ENCODE results near the gene CKLF.

The CKLF gene

DNA sequence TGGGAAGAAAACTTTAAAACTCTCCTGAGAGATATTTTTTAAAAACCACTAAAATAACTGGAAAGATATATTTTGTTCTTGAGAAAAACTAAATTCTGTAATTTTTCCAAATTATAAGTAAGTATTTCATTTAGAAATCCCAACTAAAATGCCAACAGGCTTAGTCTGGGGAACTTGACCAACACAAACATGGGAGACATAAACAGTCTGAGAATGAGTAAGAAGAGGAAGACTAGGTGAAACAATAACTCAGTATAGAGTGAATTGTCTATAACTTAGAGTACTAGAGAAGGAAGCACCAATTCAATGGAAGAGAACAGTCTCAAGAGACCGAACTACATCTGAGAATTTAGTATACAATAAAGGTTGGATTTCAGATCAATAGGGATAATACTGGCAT is 16.8 kb downstream of the CKLF start:
- DNase-seq (ENCODE audit: low spot score in 2 of 2): no peak

DNA sequence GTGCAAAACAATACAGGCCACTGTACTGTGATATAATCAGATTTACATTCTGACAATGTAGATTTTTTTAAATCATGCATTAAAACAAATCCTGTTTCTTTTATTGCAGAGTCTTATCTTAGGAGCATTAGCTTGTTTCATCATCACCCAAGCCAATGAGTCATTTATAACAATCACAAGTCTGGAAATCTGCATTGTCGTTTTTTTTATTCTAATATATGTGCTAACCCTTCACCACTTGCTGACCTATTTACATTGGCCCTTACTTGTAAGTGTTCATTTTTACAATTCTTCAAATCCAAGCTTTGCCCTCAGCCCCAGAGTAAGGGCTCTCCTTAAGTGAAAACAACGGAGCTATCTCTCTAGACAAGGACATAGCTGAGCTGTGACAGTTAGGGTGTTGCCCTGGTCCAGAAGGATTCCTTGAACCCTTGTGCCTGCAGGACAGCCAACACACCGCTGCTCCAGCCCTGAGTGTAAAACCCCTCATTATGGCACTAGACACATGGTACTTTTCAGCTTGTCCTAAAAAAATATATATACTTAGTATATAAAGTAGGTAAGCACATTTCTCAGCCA is 17.5 kb downstream of the CKLF start:
- Mint-ChIP-seq H3K27ac (ENCODE audit: low read depth) (no peak overlapping the region), H3K36me3 (ENCODE audit: insufficient read depth) (peaks cover 16% of the 10 kb centered on the region), H3K27me3 (no peaks in the 10 kb centered on the region), H3K9me3 (no peaks in the 10 kb centered on the region), H3K4me1 (peaks cover 19% of the 10 kb centered on the region), H3K4me3 (no peak overlapping the region)
- DNase-seq (ENCODE audit: low spot score in 2 of 2) (no peak), ATAC-seq (replicated peaks; ENCODE audit: extremely low read depth, poor library complexity, severe bottlenecking) (no peak)

More for the DNA sequence above, 16.8 kb downstream of the CKLF start:
- H3K9me3 Mint-ChIP-seq: no peaks in the 10 kb centered on the region
- ATAC-seq (replicated peaks; ENCODE audit: extremely low read depth, poor library complexity, severe bottlenecking): no peak
- H3K4me3 Mint-ChIP-seq: no peak overlapping the region
- peaks cover 22% of the 10 kb centered on the region for H3K36me3 Mint-ChIP-seq (ENCODE audit: insufficient read depth)
- H3K27ac Mint-ChIP-seq (ENCODE audit: low read depth): peak overlapping the region; percentile 52
- no peaks in the 10 kb centered on the region for H3K27me3 Mint-ChIP-seq
- peaks cover 23% of the 10 kb centered on the region for H3K4me1 Mint-ChIP-seq

DNA sequence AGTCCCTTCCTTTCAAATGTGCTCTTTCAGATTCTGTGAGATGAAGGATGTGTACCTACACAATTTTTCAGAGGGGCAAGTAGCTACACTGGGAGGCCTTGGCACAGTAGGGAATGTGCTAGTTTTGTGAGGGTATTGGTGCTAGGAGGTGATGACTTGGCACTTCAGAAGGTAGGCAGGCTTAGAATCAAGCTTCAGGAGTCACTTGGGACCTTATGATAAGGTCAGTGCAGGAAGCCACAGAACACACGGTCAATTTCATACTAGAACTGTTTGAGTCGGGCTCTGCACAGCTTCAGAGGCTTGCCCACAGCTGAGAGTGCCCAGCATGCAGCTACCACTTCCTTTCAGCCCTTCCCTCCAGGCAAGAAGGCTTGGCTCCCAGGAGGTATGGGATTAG is 20.0 kb downstream of the CKLF start:
- Mint-ChIP-seq H3K9me3 (no peaks in the 10 kb centered on the region), H3K27ac (ENCODE audit: low read depth) (peak overlapping the region; percentile 13), H3K4me3 (no peak overlapping the region), H3K36me3 (ENCODE audit: insufficient read depth) (peaks cover 4% of the 10 kb centered on the region), H3K27me3 (no peaks in the 10 kb centered on the region), H3K4me1 (peaks cover 13% of the 10 kb centered on the region)
- DNase-seq (ENCODE audit: low spot score in 2 of 2) (no peak), ATAC-seq (replicated peaks; ENCODE audit: extremely low read depth, poor library complexity, severe bottlenecking) (no peak)

DNA sequence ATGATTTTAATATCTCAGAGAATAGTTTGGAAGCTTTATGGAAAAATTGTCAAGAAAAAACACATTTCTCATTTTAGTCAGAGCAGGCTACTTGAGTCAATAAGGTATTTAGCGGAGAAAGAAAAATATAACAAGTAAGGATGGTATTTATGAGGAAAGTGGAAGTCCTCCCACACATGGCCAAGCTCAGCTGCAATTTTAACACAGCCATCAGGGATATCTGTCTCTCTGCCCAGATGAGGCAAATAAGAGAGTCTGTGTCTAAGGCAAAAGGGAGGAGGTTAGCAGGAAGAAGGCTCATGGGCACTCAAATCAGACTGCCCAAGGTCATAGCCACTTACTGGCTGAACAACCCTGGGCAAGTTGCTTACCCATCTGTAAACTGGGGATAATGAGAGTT is 21.7 kb downstream of the CKLF start:
- H3K27ac Mint-ChIP-seq (ENCODE audit: low read depth): peak overlapping the region; percentile 38
- peaks cover 14% of the 10 kb centered on the region for H3K4me1 Mint-ChIP-seq
- ATAC-seq (replicated peaks; ENCODE audit: extremely low read depth, poor library complexity, severe bottlenecking) (no peak), DNase-seq (ENCODE audit: low spot score in 2 of 2) (no peak)
- H3K36me3 Mint-ChIP-seq (ENCODE audit: insufficient read depth): peaks cover 2% of the 10 kb centered on the region
- H3K4me3 Mint-ChIP-seq: no peak overlapping the region
- no peaks in the 10 kb centered on the region for H3K9me3 Mint-ChIP-seq
- H3K27me3 Mint-ChIP-seq: no peaks in the 10 kb centered on the region

DNA sequence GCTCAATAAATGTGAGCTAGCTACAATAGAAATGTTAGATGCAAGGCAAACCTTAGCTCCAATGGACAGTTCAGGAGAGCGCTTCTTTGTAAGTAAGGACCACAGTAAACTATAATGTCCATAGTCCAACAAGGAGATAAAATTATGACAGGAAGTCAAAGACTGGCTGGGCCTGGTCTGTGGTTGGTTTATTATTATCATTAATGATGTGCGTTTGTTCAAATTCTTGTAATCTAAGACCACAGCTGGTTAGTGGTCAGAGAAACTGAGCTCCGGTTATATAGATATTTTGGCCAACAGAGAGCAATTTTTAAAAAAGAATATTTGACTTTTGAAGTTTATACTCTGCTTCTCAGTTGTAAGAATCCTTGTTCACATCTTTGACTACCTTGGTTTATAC is 22.2 kb downstream of the CKLF start:
- DNase-seq (ENCODE audit: low spot score in 2 of 2) (no peak), ATAC-seq (replicated peaks; ENCODE audit: extremely low read depth, poor library complexity, severe bottlenecking) (no peak)
- Mint-ChIP-seq H3K36me3 (ENCODE audit: insufficient read depth) (peaks cover 2% of the 10 kb centered on the region), H3K4me1 (peaks cover 15% of the 10 kb centered on the region), H3K4me3 (no peak overlapping the region), H3K9me3 (no peaks in the 10 kb centered on the region), H3K27me3 (no peaks in the 10 kb centered on the region), H3K27ac (ENCODE audit: low read depth) (no peak overlapping the region)

DNA sequence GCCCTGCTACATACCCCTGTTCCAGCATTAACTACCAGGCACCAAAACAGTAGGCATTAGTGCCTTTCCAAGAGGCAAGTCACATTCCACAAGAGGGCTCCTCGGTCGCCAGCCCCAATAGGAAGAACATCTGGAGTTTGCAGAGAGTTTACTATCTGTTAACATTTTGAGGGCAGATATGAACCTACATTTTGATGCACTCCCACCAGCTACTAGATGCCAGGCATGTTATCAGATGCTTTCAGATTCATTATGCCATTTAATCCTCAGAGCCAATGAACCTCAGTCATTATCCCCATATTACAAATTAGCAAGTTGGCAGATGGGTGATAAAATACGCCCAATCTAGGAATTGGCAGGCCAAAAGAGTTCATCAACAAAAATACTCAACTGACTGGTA is 22.7 kb downstream of the CKLF start:
- H3K27me3 Mint-ChIP-seq: no peaks in the 10 kb centered on the region
- H3K36me3 Mint-ChIP-seq (ENCODE audit: insufficient read depth): peaks cover 2% of the 10 kb centered on the region
- no peak for DNase-seq (ENCODE audit: low spot score in 2 of 2)
- no peak overlapping the region for H3K4me3 Mint-ChIP-seq
- H3K27ac Mint-ChIP-seq (ENCODE audit: low read depth): no peak overlapping the region
- H3K9me3 Mint-ChIP-seq: no peaks in the 10 kb centered on the region
- ATAC-seq (replicated peaks; ENCODE audit: extremely low read depth, poor library complexity, severe bottlenecking): no peak
- H3K4me1 Mint-ChIP-seq: peaks cover 16% of the 10 kb centered on the region

DNA sequence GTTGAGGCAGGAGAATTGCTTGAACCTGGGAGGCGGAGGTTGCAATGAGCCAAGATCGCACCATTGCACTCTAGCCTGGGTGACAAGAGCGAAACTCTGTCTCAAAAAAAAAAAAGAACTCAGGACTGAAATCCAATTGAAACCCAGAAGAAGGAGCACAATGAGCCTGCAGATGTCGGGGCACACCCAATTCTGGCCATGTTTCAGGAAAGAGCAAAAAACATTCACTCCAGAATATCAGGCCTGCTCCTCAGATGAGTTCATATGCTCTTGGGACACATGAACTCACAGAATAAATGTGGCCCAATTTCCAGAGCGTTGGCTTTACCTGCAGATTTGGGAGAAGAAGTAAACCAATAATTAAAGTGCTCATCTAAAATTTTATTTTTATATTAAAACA is 23.9 kb downstream of the CKLF start:
- H3K27me3 Mint-ChIP-seq: no peaks in the 10 kb centered on the region
- no peak overlapping the region for H3K4me3 Mint-ChIP-seq
- H3K36me3 Mint-ChIP-seq (ENCODE audit: insufficient read depth): peaks cover 2% of the 10 kb centered on the region
- no peak overlapping the region for H3K27ac Mint-ChIP-seq (ENCODE audit: low read depth)
- no peaks in the 10 kb centered on the region for H3K9me3 Mint-ChIP-seq
- no peak for DNase-seq (ENCODE audit: low spot score in 2 of 2)
- H3K4me1 Mint-ChIP-seq: peaks cover 16% of the 10 kb centered on the region
- ATAC-seq (replicated peaks; ENCODE audit: extremely low read depth, poor library complexity, severe bottlenecking): no peak

DNA sequence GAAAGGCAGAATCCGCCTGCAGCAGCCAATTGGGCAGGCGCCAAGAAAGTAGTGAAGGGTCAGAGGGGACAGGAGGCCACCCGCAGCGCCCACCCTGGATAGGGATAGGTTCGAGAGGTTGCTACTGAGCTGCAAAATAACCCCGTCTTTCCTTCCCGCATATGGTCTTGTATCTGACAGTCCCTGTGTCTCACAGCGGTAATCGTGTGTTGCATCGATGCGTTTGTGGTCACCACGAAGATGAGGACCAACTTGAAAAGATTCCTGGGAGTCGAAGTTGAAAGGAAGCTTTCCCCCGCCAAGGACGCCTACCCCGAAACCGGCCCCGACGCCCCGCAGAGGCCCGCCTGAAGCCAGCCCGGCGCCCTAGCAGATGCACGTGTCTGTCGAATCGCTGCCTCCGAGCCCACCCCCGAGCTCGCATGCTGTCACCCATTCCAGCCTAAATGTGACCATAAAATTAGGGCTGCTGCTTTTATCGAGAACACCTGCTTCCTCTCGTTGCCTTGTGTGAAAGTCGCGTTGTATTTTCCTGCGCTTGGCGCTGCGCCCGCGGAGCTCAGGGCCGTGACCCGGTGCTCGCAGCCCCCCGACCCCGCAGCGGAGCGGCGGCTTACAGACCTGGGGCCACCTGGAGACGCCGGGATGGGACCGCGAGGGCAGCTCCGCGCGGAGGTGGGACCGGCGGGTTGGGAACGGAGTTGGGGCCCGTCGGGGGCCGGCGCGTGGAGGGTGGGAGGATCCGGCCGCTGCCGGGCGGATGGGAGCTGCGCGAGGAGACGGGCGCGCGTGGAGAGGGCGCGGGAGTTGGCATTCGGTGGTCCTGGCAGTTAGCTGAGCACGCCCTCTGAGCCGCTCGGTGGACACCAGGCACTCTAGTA is 26.5 kb downstream of the CKLF start, which contains the start of gene CMTM2:
CMTM2 (plus strand) TSS at position 813 of the 881 bp plus-strand sequence. CDS start 145 bp downstream, outside the sequence.
- peaks cover 16% of the 10 kb centered on the region for H3K4me1 Mint-ChIP-seq
- H3K36me3 Mint-ChIP-seq (ENCODE audit: insufficient read depth): peaks cover 2% of the 10 kb centered on the region
- peak within 1 kb of the TSS; percentile 70 for H3K4me3 Mint-ChIP-seq
- no peaks in the 10 kb centered on the region for H3K27me3 Mint-ChIP-seq
- no peak within 1 kb of the TSS for H3K27ac Mint-ChIP-seq (ENCODE audit: low read depth)
- H3K9me3 Mint-ChIP-seq: no peaks in the 10 kb centered on the region
- DNase-seq (ENCODE audit: low spot score in 2 of 2) (no peak), ATAC-seq (replicated peaks; ENCODE audit: extremely low read depth, poor library complexity, severe bottlenecking) (no peak)

DNA sequence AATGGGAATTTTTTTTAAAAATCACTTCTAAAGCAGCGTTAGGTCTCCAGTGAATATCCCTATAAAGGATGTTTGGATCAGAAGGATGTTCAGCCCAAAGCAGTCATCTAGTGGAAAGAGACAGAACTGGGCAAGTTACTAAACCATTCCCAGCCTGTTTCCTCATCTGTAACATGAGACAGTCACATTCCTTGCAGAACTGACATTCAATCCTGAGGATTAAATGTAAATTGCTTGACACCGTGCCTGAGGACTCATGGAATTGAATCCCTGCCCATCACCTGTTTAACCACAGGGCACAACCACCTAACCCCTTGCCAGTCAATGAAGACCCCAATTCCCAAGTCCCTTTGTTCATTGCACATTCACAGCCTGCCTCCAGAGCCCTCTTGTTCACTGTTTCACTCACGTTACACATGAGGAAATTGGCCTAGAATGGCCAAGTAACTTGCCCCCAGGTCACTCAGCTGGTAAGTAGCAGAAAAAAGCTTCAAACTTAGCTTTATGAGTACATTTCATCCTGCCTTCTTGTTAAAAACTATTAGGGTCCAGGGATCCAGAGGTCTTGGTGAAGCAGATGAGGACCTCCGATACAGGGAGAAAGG is 28.3 kb downstream of the CKLF start:
- no peak overlapping the region for H3K27ac Mint-ChIP-seq (ENCODE audit: low read depth)
- no peak overlapping the region for H3K4me3 Mint-ChIP-seq
- H3K36me3 Mint-ChIP-seq (ENCODE audit: insufficient read depth): peaks cover 2% of the 10 kb centered on the region
- DNase-seq (ENCODE audit: low spot score in 2 of 2) (no peak), ATAC-seq (replicated peaks; ENCODE audit: extremely low read depth, poor library complexity, severe bottlenecking) (no peak)
- H3K4me1 Mint-ChIP-seq: peaks cover 16% of the 10 kb centered on the region
- H3K27me3 Mint-ChIP-seq: no peaks in the 10 kb centered on the region
- no peaks in the 10 kb centered on the region for H3K9me3 Mint-ChIP-seq

DNA sequence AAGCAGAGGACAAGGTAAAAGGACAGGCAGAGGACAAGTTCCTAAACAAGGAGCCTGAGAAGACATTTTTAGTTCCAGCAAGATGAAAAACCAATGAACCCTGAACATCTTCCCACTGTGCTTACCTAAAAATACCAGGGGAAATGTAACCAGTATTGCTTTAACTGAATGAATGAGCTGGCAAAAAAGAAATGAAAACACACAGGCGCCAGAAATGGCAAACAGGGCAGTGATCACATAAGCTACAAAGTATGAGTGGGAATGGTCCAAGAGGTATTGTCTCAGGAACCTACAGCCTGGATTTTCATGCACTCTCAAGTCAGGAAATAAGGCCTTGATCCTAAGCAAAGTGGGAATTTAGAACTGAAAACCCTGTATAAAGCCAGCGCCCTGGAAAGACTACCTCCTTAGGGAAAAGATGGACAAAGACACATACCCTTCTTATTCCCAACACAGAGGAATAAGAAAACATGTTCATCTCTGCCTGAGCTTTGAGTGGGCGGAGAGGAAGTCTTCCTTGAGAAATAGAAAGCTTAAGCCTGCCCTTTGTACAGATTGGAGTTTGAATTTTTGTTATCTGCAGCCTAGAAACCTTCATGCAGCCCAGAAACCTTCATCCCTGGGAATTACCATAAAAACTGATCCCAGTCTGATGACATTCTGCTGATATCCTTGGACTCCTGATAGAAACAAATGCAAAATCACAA is 29.0 kb downstream of the CKLF start:
- Mint-ChIP-seq H3K27ac (ENCODE audit: low read depth) (no peak overlapping the region), H3K36me3 (ENCODE audit: insufficient read depth) (peaks cover 2% of the 10 kb centered on the region)

DNA sequence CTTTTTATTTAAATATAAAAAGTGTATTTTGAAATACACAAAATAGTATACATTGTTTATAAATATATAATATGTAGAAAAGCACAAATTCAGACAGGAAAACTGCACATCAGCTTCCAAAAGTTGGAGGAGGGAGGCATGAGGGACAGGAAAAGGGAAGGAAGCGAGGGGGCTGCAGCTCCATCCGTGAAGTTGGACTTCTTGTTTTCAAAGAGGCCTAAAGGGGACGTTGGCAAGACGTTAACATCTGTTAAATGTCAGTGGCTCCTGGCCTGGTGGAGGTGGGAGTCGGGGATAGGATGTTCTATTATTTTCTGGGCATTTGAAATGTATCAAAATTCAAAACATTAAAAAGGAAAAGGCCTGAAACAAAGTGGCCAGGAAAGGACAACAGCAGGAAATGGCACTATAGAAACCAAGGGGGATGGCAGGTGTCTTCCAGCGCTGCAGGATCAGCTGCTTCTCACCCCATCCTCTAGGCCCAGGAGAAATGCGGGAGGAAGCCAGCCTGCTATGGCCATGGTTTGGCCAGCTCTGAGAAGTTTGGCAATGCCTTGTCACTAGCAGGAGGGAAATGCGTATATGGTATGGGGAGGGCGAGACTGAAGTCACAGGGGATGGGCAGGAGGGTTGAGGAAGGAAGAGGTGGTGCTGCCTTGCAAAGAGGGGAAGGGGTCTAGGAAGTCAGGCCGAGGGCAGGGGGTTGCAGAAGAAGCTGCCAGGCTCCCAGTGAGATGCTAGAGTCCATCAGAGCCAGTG is 33.3 kb downstream of the CKLF start:
- Mint-ChIP-seq H3K4me3 (no peak overlapping the region), H3K27ac (ENCODE audit: low read depth) (no peak overlapping the region), H3K4me1 (peaks cover 16% of the 10 kb centered on the region), H3K36me3 (ENCODE audit: insufficient read depth) (peaks cover 6% of the 10 kb centered on the region), H3K9me3 (no peaks in the 10 kb centered on the region), H3K27me3 (no peaks in the 10 kb centered on the region)
- ATAC-seq (replicated peaks; ENCODE audit: extremely low read depth, poor library complexity, severe bottlenecking) (no peak), DNase-seq (ENCODE audit: low spot score in 2 of 2) (no peak)

More for the DNA sequence above, 29.0 kb downstream of the CKLF start:
- no peaks in the 10 kb centered on the region for H3K27me3 Mint-ChIP-seq
- no peaks in the 10 kb centered on the region for H3K9me3 Mint-ChIP-seq
- ATAC-seq (replicated peaks; ENCODE audit: extremely low read depth, poor library complexity, severe bottlenecking) (no peak), DNase-seq (ENCODE audit: low spot score in 2 of 2) (no peak)
- H3K4me3 Mint-ChIP-seq: no peak overlapping the region
- H3K4me1 Mint-ChIP-seq: peaks cover 16% of the 10 kb centered on the region
